Epithelial cell of proximal tubule (primary cell): ENCODE results near the gene IMPA2. TPM values are rescaled to one million over a fixed set of nuclear protein-coding genes. Genes with fewer than 3 reads are reported as not detected.

Experiments used
- DNase-seq: peaks from one replicate; pipeline ENCODE4 v3.0.0-alpha.2; 2011; ENCODE audit warnings: low read depth
- H3K4me3 ChIP-seq: 2 replicates; pipeline ENCODE4 v1.5.1; 2011; ENCODE audit warnings: low read depth, mild to moderate bottlenecking, low read length
- CTCF ChIP-seq: conservative IDR thresholded peaks from 2 replicates; pipeline ENCODE4 v1.5.1; 2012; ENCODE audit warnings: low read depth, mild to moderate bottlenecking, low read length
- total RNA-seq: library from RNA; depleted of rRNA; stranded (reverse); fragments of >200 nt; gene quantifications from 2 replicates; pipeline ENCODE4 v1.2.3, GENCODE V29; 2015

Gene IMPA2
- total RNA-seq, 1 donor from 2014 or later: 89.9 TPM

GRCh38 chr18:11946756-11947155, 34.6 kb upstream of the IMPA2 start:
- no peak overlapping the region for H3K4me3 ChIP-seq
- no peak for DNase-seq
- TF ChIP-seq CTCF: no peak

GRCh38 chr18:11947214-11948191, 33.8 kb upstream of the IMPA2 start:
- peak; percentile 95 for DNase-seq
- TF ChIP-seq CTCF: no peak
- peak overlapping the region; percentile 50 for H3K4me3 ChIP-seq

- no peak overlapping the region for H3K4me3 ChIP-seq
- TF ChIP-seq CTCF: no peak
- no peak for DNase-seq
Measured at GRCh38 chr18:11948852-11949523, 32.3 kb upstream of the IMPA2 start.

GRCh38 chr18:11950824-11951223, 30.5 kb upstream of the IMPA2 start:
- DNase-seq: no peak
- no peak overlapping the region for H3K4me3 ChIP-seq
- no peak for TF ChIP-seq CTCF

- no peak for DNase-seq
- H3K4me3 ChIP-seq: no peak overlapping the region
- TF ChIP-seq CTCF: no peak
Measured at GRCh38 chr18:11951390-11951851, 29.9 kb upstream of the IMPA2 start.

- no peak for TF ChIP-seq CTCF
- no peak for DNase-seq
- no peak overlapping the region for H3K4me3 ChIP-seq
Measured at GRCh38 chr18:11953113-11953512, 28.2 kb upstream of the IMPA2 start.
